Measurements from ENCODE around the gene ACADS. TPM values are rescaled to one million over a fixed set of nuclear protein-coding genes. Genes with fewer than 3 reads are reported as not detected.

Gene ACADS
- total RNA-seq: 21.8 and 26.2 TPM in 2 replicates

DNA sequence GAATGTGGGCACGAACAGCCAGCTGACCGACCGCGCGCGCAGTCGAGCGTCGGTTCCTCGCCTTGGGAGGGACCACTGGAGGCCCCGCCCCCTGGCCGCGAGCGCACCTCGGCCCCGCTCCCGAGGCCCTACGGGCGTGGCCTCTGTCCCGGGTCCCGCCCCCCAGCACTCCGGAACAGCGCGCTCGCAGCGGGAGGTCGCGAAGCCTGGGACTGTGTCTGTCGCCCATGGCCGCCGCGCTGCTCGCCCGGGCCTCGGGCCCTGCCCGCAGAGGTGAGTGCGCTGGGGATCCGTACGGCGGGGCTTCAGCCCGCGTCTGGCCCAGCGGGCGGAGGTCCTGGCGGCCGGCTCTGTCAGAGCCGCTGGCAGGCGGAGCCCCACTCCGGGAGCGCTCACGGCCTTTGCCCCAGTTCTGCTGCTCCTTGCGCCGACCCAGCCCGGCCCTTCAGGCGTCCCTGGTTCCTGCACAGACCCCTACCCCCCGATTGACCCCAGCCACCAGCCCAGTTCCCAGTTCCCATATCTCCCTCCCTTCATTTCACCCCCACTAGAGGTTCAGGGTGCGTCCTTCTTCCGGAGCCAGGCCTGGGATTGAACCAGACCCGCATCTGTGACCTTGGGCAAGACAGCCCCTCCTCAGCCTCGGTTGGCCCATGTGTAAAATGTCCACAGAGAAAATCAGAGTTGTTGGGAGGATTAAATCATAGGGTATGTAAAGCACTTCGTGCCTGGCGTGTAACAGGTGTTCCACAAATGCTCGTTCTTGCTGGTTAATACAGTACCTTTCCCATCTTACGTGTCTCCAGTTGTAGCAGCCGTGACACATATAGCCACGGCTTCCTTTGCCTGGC, at the start of gene ACADS:
TSS of gene ACADS (plus strand) at position 168 of the 851 bp plus-strand sequence. CDS start at position 228, 60 bp downstream.

GRCh38 chr12:120686690-120687577, 38.7 kb upstream of the ACADS start, which contains the start of gene MLEC:
MLEC (plus strand) TSS chr12:120687149; CDS start chr12:120687297, 148 bp downstream.

DNA sequence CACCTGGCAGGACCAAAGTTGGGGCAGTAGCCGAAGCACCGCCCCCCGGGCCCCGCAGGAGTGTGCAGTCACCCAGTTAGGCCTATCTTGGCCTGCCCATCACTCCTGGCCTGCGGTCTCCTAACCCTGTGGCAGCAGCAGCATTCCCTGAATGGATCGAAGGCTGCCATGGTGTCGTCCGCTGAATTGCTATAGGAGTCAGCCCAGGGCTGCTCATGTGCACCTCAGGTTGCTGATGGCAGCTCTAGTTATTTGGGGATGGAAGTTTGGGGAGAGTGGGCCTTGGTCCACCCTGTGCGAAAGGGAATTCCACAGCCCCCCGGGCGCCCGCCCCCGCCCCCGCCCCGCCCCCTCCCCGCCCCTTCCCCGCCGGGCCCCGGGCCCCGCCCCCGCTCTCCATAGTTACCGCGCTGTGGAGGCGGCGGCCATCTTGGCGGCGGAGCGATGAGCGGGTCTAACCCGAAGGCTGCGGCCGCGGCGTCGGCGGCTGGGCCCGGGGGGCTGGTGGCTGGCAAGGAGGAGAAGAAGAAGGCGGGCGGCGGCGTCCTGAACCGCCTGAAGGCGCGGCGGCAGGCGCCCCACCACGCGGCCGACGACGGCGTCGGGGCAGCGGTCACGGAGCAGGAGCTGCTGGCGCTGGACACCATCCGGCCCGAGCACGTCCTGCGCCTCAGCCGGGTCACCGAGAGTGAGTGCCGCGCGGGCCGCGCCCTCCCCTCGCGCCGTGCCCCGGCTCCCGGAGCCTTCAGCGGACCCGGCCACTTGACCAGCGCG, 15.4 kb upstream of the ACADS start, which contains the start of gene UNC119B:
TSS of gene UNC119B (plus strand) at position 428 of the 774 bp plus-strand sequence. CDS start at position 445, 17 bp downstream.

Other genes starting within 250 kb of the ACADS start
- 569 and 585 TPM in 2 replicates for gene DYNLL1, start 229.7 kb upstream of the ACADS start, total RNA-seq
- 34.0 and 35.1 TPM in 2 replicates for gene COQ5, start 196.7 kb upstream of the ACADS start, total RNA-seq
- gene RNF10, start 191.5 kb upstream of the ACADS start, total RNA-seq: 110 and 160 TPM in 2 replicates
- 29.0 and 36.6 TPM in 2 replicates for gene POP5, start 144.4 kb upstream of the ACADS start, total RNA-seq
- gene CABP1, start 85.2 kb upstream of the ACADS start, total RNA-seq: not detected in 2 replicates
- 82.7 and 90.1 TPM in 2 replicates for gene MLEC, start 38.7 kb upstream of the ACADS start, total RNA-seq
- 14.7 and 20.8 TPM in 2 replicates for gene UNC119B, start 15.4 kb upstream of the ACADS start, total RNA-seq
- 10.2 and 12.0 TPM in 2 replicates for gene SPPL3, start 178.5 kb downstream of the ACADS start, total RNA-seq

Data from mammary microvascular endothelial cell (primary cell).